GM19395 (cell line): ENCODE data around the gene TNFRSF18.

Source experiments
- ATAC-seq: cut with Tn5 transposase; IDR thresholded peaks from one replicate; pipeline ENCODE4 v1.9.1; 2021; ENCODE audit warnings: mild to moderate bottlenecking, moderate library complexity; ENCODE audit not compliant: unreplicated experiment

TNFRSF18 gene

DNA sequence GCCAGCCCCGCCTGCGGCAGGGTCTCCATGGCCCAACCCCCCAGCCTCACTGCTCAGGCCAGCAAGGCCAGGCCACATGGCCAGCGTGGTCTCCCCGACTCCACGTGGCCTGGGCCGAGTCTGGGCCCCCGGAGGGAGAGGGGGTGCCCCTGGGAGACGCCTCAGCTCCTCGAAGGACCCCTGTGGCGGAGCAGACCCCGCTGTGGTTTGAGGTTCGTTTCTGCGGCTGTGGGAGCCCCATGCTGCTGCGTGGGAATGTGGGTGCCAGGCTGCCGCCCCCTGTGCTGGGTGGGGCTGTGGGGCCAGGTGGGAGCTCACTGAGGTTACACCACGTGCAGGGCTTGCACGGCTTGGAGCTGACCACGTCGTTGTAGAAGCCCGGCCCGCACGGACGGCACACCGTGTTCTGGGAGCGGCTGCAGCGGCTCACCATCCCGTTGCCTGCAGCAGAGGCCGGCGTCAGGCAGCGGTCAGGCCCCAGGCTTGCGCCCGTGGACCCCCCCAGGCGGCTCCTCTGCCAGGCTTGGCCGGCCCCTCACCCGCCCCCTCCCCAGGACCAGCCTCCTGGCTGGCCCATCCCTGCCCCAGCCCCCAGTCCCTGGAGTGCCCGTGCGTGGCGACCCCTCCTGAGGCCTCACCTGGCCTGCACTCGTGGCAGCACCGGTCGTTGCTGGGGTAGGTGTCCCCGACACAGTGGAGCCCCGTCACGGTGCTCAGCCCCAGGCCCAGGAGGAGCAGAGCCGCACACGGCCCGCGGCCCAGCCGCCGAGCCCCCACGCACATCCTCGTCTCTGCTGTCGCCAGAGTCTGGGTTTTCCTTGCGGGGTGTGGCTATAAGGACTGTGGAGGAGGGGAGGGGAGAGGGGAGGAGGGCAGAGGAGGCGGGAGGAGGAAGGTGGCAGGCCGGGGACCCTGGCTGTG, 7.2 kb upstream of the TNFRSF18 start, which contains the start of gene TNFRSF4:
TNFRSF4 (minus strand) TSS at position 809 of the 921 bp plus-strand sequence; CDS start at position 783, 26 bp downstream.
- ATAC-seq, result no peak

DNA sequence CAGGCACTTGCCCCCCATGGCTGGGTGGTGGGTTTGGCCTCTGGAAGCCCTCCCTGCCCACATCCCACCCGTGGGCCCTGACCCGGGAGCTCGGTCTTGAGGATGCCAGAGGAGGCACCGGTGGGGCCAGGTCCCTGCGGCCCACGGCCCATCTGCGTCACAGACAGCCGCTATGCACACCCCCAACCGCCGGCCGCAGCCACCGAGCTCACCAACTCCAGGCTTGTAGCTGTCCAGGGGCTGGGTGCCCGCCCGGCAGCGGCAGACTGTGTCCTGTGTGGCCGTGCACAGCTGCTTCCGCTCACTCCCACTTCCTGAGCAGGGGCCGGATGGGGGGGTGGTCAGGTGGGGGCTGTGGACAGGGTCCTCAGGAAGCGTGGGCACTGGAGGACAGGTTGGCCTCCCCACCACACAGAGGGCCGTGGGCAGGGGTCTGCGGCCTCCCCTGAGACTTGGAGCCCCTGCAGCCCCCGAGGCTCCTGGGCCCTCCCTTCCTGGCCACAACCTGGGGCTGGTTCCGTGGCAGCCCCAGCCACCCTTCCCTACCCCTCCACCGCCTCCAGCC, 6.5 kb upstream of the TNFRSF18 start:
- ATAC-seq, result no peak

DNA sequence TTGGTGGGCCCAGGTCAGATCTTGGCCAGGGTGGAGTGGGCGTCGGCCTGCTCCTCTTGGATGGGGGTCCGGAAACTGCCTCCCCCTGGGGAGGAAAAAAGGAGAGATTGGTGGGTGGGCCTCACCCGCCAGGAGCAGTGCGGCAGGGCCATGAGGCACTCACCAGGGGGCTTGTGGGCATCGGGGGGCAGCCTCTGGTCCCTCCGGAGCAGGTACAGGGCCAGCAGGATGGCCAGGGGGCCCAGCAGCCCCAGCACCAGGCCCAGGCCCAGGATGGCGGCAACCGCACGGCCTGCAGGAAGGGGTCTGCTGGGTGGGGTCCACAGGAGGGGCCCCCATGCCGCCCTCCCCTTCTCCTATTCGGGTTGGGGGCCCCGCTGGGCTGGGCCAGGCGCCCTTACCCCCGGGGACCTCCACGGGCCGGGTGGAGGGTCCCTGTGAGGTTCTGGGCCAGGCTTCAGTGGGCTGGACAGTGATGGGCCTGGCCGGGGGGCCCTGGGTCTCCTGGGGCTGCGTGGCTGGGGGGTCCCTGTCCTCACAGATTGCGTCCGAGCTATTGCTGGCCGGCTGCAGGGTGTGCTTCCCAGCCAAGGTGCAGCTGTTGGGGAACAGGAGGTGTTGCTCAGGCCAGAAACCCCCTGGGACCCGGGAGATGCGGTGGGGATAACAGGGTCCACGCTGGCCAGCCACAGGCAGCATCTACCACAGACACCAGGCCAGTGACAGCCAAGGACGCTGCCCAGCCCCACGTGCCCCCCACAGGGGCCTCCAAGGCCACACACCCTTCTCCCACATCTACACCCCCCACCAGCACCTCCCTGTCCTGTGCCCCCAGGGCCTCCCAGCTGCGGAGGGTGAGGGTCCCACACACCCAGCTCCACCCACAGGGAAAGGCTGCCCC, 5.4 kb upstream of the TNFRSF18 start:
- no peak for ATAC-seq

DNA sequence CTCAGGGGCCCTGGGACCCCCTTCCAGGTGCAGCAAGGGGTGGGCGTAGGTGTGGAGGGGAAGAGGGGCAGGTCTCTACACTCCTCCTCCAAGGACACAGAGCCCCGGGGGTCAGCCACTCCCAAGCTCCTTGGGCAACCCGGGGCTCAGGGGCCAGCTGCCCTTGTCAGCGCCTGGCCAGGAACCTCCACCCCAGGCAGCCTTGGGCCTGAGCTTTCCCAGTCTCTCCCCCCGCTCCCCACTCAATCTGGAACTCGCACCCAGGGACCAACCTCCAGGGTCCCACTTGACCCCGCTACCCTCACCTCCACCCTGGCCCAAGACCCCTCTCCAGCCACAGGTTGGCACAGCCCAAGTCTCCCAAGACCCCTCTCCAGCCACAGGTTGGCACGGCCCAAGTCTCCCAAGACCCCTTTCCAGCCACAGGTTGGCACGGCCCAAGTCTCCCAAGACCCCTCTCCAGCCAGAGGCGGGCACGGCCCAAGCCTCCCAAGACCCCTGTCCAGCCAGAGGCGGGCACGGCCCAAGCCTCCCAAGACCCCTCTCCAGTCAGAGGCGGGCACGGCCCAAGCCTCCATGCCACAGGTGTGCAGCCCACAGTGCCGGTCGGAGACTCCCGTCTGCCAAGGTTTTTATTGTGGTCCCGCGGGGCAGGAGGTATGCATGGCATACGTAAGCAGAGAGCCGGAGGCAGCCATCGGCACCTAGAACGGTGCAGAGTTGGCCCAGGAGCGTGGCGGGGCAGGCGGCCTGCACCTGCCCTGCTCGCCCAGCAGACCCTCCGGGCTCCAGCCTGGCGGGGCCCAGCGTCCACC, 4.5 kb upstream of the TNFRSF18 start:
- ATAC-seq, result no peak

DNA sequence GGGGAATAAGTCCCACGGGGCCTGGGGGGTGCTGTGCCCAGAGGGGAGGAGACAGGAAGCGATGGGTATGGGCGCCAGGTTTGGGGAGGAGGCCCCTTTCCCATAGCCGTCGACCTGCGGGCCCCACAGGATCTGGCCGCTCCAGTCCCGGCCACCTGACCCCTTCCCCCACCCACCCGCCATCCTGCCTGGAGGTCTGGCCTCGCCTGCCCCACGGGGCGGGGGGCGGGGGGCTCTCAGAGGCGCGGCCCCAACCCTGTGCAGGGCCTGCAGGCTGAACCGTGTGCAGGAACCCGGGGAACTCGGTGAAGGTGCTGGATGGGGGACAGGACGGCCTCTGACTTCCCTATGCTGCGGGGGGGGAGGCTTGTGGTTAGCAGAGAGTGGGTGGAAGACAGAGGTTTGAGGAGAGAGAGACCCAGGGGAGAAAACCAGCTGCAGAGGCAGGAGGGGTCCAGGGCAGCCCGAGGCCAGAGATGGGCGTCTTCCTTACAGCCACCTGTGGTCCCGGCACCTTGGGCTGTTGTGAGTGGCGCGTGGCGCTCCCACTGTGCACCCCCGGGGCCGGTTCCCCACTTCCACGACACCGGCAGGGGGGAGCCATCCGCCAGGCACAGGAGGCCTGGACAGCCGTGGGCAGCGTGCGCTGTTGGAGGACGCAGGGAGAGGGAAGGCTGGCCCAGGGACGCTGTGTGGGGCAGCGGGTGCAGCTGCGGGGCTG, 2.5 kb upstream of the TNFRSF18 start:
- no peak for ATAC-seq

DNA sequence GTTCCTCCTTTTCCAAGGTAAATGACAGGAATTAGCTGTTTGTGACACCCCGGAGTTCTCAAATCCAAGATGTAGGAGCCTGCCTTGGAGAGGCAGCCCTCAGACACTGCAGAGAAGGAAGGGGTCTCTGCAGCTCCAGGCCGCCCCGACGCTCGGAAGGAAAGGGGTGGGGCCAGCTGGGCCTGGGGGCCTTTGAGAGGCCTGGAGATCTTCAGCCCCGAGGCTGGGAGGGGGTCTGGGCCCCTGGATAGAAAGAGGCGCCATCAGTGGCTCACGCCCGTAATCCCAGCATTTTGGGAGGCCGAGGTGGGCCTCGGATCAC, 1.1 kb upstream of the TNFRSF18 start:
- ATAC-seq, result no peak

DNA sequence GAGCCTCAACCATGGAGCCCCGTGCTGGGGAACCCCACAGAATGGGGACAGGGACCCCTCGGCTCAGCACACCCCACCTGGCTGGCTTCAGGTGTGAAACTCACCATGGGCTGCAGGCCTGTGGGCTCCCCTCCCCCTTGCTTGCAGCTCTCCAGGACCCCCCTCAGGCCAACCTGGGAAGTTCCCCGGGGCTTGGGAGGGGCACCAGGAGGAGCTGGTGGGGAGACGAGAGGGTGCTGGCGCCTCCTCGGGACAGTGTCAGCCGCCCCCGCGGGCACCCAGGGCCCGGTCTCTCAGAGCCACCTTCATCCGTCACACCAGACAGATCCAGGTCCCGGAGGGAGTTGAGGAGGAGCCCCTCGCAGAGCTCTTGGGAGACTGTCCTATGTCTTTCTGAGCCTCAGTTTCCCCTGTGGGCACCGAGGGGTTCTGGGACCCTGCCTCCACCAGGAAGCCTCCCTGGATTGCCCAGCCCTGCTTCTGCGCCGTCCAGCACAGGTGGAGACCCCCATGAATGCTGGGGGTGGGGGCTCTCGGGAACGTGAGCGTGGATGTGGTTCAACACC, 657 bp upstream of the TNFRSF18 start:
- ATAC-seq, result no peak

DNA sequence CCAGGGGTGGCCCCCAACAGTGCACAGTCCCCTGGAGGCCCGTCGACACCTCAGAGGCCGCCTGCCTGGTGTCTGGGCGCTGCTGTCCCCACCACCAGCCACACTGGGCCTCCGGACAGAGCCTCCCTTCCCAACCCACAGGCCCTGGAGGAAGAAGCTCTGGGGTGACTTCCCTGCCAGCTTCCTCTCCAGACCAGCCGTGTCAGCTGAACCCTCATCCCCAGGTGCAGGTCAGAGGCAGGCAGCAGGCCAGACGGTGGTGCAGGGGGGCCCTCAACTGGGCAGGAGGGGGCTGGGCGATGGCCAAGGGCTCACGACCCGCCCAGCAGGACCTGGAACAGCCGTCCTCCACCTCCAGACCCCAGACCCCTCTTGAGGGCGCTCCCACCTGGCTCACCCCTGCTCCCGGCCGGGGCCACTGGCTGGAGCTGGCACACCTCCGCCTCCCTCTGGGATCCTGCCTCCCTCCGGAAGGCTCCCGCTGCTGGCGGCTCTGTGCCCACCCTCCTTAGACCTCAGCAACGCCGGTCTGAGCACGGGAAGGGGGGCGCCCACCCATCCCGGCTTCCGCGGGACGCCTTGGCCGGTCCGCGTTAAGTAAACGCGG, 520 bp downstream of the TNFRSF18 start:
- ATAC-seq, result no peak

DNA sequence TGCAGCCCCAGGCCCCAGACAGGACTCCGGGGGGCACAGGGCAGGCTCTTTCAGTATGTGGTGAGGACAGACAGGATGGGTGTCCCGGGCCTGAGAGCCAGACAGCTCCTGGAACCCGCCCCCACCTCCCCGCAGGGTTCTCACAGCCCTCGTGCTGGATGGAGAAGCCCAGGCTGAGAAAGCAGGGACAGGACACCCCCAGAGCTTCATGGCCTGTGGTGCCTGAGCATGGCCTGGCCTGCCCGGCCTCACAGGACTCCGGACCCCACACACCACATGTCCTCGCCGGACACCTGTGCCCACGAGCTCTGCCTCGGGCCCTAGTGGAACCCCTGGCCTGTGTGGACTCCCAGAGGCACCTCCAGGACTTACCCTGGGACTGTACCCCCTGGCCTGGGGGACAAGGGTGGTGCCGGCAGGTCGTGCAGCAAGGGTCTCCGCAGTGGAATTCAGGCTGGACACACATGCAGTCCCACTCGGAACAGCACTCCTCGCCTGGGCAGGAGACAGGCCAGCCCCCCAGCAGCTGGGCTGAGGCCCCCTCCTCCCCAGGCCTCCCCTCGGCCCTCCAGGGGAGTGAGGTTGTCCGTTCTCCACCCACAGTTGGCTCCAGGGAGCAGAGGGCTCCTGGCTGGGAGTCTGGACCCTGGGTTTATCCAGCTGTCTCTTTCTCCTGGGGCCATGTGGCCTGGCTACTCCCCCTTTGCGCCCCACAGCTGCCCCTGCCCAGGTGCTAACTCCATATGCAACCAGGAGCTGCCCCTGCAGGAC, 1.2 kb downstream of the TNFRSF18 start:
- no peak for ATAC-seq

DNA sequence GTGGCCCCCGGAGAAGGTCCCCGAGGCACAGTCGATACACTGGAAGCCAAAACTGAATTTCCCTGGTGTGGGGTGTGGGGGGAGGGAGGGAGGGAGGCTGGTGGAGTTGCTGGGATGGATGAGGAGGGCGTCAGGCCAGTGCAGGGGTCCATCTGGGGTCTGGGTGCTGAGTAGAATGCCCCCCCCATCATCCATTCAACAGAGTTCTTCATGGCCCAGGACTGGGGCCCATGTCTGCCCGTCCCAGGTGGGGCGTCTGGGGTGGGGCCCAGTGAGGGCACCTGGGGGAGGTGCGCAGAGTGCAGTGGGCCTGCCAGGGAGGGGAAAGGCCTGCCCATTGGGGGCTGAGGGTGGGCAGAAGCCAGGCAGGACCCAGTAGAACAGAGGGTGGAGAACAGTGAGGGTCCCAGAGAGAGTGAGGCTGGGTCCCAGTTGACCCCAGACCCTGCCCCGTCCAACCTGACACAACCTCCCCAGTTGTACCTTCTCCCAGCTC, 1.9 kb downstream of the TNFRSF18 start:
- no peak for ATAC-seq

DNA sequence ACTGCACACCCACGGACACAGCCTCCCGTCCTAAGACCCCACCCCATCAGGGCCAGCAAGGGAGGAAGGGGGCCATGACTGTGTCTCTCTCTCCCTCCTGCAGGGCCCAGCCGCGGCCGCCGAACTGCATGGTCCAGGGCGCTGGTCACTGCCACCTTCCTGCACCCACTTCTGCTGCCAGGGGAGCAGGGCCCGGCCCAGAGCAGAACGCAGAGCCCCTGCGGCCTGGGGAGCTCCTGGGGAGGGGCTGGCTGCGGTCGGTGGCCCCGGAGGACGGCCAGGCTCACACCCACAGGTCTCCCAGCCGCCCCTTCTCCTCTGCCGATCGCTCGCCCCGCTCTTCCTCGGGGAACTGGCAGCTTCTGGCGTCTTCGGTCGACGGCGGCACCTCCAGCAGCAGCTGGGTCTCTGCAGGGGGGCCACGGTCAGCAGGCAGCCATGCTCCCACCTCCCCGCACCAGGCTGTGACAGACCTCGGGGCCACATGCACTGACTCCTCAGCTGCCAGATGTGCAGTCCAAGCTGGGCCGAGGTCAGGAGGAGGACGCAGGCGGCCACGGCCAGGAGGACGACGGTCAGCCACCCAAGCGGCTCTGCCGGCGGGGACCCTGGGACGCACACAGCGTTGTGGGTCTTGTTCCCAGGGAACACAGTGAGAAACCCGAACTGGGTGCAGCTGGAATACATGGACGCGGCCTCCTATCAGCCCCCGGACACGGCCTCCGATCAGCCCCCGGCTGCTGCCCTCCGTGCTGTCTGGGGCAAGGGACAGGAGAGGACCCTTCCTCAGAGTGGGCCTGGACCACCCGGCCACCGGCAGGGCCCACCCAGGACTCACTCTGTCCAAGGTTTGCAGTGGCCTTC, 2.6 kb downstream of the TNFRSF18 start:
- ATAC-seq, result no peak

DNA sequence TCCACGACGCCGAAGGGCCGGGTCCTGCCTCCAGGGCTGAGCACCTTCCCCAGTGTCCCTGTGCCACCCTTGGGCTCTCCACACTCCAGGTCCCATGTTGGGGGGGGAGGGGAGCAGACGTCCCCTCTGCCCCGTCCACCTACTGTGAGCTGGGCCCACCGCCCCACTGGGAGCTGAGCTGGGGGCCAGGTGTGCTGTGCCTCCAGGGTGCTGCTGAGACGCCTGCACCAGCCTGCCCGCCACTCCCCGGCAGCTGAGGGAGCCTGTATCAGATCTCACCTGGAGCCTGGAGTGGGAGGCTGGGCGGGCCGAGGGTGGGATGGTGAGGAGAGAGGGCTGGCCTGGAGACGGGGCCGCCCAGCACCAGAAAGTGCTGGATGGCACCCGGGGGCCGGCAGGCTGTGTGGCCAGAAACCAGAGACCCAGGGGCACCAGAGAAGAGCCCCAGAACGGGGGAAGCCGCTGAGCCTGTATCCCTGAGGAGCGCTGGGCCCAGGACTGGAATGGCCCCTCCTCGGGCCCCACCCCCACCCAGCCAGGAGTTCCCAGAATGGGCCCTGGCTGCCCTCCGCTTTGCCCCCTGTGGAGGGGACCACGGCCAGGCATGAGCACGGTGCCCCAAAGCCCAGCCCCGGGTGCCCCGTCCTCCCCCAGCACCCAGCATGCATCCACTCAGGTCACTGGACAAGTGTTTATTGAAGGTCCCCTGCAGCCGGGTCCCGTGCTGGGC, 3.4 kb downstream of the TNFRSF18 start:
- no peak for ATAC-seq

DNA sequence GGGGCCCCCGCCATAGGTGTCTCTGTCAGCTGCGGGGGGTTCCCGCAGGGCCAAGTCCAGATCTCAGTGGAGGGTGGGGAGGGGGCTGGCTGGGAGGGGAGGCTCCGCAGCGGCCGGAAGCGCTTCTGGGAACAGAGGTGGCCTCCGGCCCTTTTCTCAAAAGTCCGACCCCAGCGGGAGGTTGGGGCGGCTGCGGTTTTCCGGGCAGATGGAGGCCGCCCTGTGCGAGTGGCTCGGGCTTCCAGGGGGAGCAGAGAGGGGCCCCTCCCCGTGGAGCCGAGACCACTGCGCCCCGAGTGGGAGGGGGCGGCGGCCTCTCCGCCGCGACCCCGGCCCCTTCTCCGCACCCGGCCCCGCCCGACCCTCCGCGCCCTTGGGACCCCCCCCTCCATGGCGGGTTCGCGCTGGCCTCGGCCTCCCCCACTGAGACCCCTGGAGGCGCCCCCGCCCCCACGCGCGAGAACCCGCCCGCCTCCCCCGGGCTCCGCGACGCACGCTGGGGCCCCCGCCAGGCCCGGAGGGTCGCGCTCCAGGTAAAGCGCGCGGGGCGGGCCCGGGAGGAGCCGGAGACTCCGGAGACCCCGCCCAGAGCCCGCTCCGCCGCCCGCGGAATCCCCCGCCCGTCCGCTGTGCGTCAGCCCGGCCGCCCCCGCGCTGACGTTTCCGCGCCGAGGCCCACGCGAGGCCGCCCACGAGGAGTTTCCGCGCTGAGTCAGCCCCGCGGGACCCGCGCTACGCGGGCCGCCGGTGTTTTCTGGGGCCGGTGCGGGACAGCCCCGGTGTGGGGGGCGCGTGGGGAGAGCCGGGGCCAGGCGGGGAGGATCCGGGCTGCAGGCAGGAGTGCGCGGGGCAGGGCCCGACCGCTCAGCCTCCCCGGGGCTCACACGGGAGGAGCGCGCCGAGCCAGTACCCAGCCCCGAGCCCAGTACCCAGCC, 5.2 kb downstream of the TNFRSF18 start:
- no peak for ATAC-seq

DNA sequence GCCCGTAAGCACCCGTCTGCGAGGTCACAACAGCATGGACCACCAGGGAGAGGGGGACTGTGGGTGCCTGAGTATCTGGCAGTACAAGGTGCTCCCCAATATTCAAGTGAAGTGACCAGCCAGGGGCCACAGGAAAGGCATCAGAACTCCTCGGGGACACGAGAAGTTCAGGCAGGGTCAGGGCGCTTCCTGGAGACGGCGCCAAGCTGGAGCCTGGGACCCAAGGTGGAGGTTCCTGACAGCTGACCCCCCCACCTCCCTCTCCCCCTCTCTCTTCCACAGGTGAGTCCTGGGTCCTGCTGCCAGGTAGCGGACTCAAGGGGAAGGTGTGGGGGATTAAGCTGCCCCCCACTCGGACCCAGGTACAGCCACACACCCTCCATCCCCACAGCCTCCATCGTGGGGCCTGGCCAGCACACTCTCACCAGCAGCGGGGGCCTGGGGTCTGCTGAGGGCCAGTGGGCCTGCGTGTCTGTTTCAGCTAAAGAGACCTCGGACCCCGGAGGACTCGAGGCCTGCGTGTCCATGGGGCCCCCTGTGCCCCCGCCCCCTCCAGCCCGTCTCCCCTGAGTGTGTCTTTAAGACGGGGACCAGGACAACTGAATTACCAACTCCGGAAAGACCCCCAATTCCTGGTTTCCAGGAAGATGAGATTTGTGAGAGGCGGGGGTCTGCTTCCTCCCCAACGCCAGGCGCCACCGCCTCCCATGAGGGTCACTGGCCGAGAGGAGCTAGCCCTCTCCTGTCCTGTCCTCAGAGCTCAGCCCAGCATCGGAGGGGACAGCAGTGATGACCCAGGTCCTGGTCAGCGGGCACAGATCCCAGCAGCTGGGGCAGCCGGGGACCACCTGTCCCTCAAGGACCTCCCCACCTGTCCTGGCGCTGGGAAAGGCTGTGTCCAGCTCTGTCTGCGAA, 6.2 kb downstream of the TNFRSF18 start:
- no peak for ATAC-seq
